MM.1S (cell line): ENCODE results near the gene SLC25A26.

Source experiments
- EZH2phosphoT487 ChIP-seq: fragments of 300-600 bp; sonication (generic); IDR thresholded peaks from 2 replicates; pipeline ENCODE4 v1.6.1; 2018; ENCODE audit warnings: antibody characterized with exemption, low read length
- TF ChIP-seq, protein P1 (sequence below): fragments of 300-600 bp; sonication (generic); IDR thresholded peaks from 2 replicates; pipeline ENCODE4 v1.5.1; 2016; ENCODE audit warnings: antibody characterized with exemption, low read length, mixed read lengths

- TF ChIP-seq EZH2phosphoT487, result no peak
- TF ChIP-seq, protein P1, sequence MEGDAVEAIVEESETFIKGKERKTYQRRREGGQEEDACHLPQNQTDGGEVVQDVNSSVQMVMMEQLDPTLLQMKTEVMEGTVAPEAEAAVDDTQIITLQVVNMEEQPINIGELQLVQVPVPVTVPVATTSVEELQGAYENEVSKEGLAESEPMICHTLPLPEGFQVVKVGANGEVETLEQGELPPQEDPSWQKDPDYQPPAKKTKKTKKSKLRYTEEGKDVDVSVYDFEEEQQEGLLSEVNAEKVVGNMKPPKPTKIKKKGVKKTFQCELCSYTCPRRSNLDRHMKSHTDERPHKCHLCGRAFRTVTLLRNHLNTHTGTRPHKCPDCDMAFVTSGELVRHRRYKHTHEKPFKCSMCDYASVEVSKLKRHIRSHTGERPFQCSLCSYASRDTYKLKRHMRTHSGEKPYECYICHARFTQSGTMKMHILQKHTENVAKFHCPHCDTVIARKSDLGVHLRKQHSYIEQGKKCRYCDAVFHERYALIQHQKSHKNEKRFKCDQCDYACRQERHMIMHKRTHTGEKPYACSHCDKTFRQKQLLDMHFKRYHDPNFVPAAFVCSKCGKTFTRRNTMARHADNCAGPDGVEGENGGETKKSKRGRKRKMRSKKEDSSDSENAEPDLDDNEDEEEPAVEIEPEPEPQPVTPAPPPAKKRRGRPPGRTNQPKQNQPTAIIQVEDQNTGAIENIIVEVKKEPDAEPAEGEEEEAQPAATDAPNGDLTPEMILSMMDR, result no peak
Observed at GRCh38 chr3:66415867-66416428, 195.1 kb downstream of the SLC25A26 start.
